Neural cell (in vitro differentiated cells): ENCODE data around the gene KCNK7. TPM values are rescaled to one million over a fixed set of nuclear protein-coding genes. Genes with fewer than 3 reads are reported as not detected.

Experiments
- H2AFZ ChIP-seq: fragments of 200-600, 300-800 bp; sonication (generic), shearing (Covaris generic); 2 replicates; pipeline ENCODE4 v1.6.0; 2014; ENCODE audit warnings: low read depth, mild to moderate bottlenecking, antibody characterized with exemption, low read length, moderate library complexity
- H3F3A ChIP-seq: fragments of 200-600 bp; shearing (Covaris generic); 2 replicates; pipeline ENCODE4 v1.6.1; 2016; ENCODE audit warnings: mild to moderate bottlenecking, moderate library complexity, mixed read lengths, antibody characterized with exemption, low read length; ENCODE audit not compliant: insufficient read depth, poor library complexity, severe bottlenecking
- H3K27ac ChIP-seq: fragments of 200-600, 300-800 bp; sonication (generic), shearing (Covaris generic); 2 replicates; pipeline ENCODE4 v1.5.1; 2014; ENCODE audit warnings: mild to moderate bottlenecking, low read length, moderate library complexity
- H3K27me3 ChIP-seq: fragments of 300-800, 200-600 bp; sonication (generic), shearing (Covaris generic); 2 replicates; pipeline ENCODE4 v1.6.0; 2014; ENCODE audit warnings: mild to moderate bottlenecking, low read depth, low read length, moderate library complexity; ENCODE audit not compliant: insufficient read depth
- H3K36me3 ChIP-seq: fragments of 300-800, 200-600 bp; sonication (generic), shearing (Covaris generic); 2 replicates; pipeline ENCODE4 v1.5.1; 2014; ENCODE audit warnings: mild to moderate bottlenecking, antibody characterized with exemption, low read length, moderate library complexity; ENCODE audit not compliant: insufficient read depth
- H3K4me2 ChIP-seq: fragments of 300-800, 200-600 bp; sonication (generic), shearing (Covaris generic); 2 replicates; pipeline ENCODE4 v1.6.0; 2014; ENCODE audit warnings: mild to moderate bottlenecking, low read length
- H3K4me3 ChIP-seq: fragments of 300-800, 200-600 bp; sonication (generic), shearing (Covaris generic); 2 replicates; pipeline ENCODE4 v1.5.1; 2014; ENCODE audit warnings: mild to moderate bottlenecking, low read length, moderate library complexity
- H3K79me2 ChIP-seq: fragments of 200-600 bp; shearing (Covaris generic); replicated peaks from 2 replicates; pipeline ENCODE4 v1.6.0; 2014; ENCODE audit warnings: mild to moderate bottlenecking, low read length, moderate library complexity; ENCODE audit not compliant: insufficient read depth
- H3K9ac ChIP-seq: fragments of 300-800, 200-600 bp; sonication (generic), shearing (Covaris generic); 2 replicates; pipeline ENCODE4 v1.6.1; 2016; ENCODE audit warnings: mild to moderate bottlenecking, low read length, mixed read lengths
- H3K9me2 ChIP-seq: fragments of 200-600 bp; shearing (Covaris generic); 2 replicates; pipeline ENCODE4 v1.6.1; 2016; ENCODE audit warnings: mild to moderate bottlenecking, low read length, mixed read lengths; ENCODE audit not compliant: insufficient read depth
- H3K9me3 ChIP-seq: fragments of 200-600, 300-800 bp; sonication (generic), shearing (Covaris generic); 2 replicates; pipeline ENCODE4 v1.6.1; 2016; ENCODE audit warnings: mild to moderate bottlenecking, mixed run types, low read length, moderate library complexity, mixed read lengths
- H4K20me1 ChIP-seq: fragments of 200-600 bp; shearing (Covaris generic); 2 replicates; pipeline ENCODE4 v1.6.1; 2016; ENCODE audit warnings: mild to moderate bottlenecking, mixed run types; ENCODE audit not compliant: insufficient read depth
- CTCF ChIP-seq: fragments of 450-650 bp; IDR thresholded peaks from 2 replicates; pipeline ENCODE4 v1.5.1; 2014; ENCODE audit warnings: antibody characterized with exemption, mild to moderate bottlenecking, moderate library complexity; ENCODE audit not compliant: poor library complexity, severe bottlenecking
- EZH2 ChIP-seq: fragments of 200-600, 300-800 bp; shearing (Covaris generic), sonication (generic); IDR thresholded peaks from 2 replicates; pipeline ENCODE4 v1.6.1; 2014; ENCODE audit warnings: antibody characterized with exemption, low read length, borderline replicate concordance, mild to moderate bottlenecking; ENCODE audit not compliant: insufficient read depth, poor library complexity, severe bottlenecking
- MXI1 ChIP-seq: fragments of 450-650 bp; conservative IDR thresholded peaks from 2 replicates; pipeline ENCODE4 v1.6.1; 2014; ENCODE audit warnings: antibody characterized with exemption, mild to moderate bottlenecking; ENCODE audit not compliant: poor library complexity, severe bottlenecking
- POLR2AphosphoS5 ChIP-seq: IDR thresholded peaks from 2 replicates; pipeline ENCODE4 v1.6.1; 2012
- RAD21 ChIP-seq: fragments of 450-650 bp; conservative IDR thresholded peaks from 2 replicates; pipeline ENCODE4 v1.6.1; 2014; ENCODE audit warnings: antibody characterized with exemption, mild to moderate bottlenecking, moderate library complexity
- SMC3 ChIP-seq: fragments of 450-650 bp; conservative IDR thresholded peaks from 2 replicates; pipeline ENCODE4 v1.6.1; 2014; ENCODE audit warnings: antibody characterized with exemption, mild to moderate bottlenecking, moderate library complexity; ENCODE audit not compliant: poor library complexity
- TAF1 ChIP-seq: IDR thresholded peaks from 2 replicates; pipeline ENCODE4 v1.6.1; 2012; ENCODE audit warnings: low read depth
- polyA plus RNA-seq: library from polyadenylated mRNA; depleted of rRNA; stranded (reverse); fragments of >200 nt; gene quantifications from 2 replicates; pipeline ENCODE4 v1.2.3, GENCODE V29; 2014

Gene KCNK7
- polyA plus RNA-seq, 1 donor from 2014 or later: 1.1 TPM

DNA sequence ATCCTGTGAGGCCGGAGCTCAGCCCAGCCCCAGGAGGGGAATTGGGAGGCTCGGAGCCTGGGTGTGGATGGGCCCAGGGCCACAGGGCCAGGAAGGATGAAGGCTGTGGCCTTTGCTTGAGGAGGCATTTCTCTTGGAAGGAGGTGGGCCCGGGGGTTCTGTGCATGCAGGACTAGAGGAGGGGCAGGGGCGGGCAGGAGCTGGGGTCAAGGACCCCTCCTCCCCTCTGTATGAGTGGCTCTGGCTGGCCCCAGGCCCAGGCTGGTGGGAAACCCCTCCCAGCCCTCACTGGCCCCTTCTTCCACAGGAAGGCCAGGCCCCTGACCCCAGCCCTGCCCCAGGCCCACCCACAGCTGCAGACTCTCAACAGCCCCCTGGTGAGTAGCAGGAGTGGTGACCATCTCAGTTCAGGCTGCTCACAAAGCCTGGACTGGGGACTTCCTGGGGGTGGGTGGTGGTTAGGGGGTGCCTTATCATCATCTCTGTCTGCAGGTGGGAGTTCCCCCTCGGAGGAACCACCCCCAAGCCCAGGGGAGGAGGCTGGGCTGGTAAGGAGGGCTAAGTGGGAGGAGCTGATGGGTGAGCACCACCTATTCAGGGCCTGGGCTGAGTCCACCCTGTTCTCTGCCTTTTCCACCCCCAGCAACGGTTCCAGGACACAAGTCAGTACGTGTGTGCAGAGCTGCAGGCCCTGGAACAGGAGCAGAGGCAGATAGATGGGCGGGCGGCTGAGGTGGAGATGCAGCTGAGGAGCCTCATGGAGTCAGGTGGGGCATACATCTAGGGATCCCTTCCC, 6.0 kb downstream of the KCNK7 start:
- TF ChIP-seq MXI1: no peak
- TF ChIP-seq TAF1: no peak
- Histone ChIP-seq H3F3A (no peaks in the 10 kb centered on the region), H3K27me3 (peaks cover 37% of the 10 kb centered on the region), H3K9me2 (no peaks in the 10 kb centered on the region), H3K9me3 (no peaks in the 10 kb centered on the region), H3K79me2 (no peaks in the 10 kb centered on the region), H3K27ac (no peak overlapping the region), H3K4me2 (no peak overlapping the region), H2AFZ (no peak overlapping the region), H3K9ac (no peak overlapping the region), H3K36me3 (no peaks in the 10 kb centered on the region), H3K4me3 (no peak overlapping the region), H4K20me1 (no peaks in the 10 kb centered on the region)

GRCh38 chr11:65588199-65589054, 7.2 kb downstream of the KCNK7 start:
- Histone ChIP-seq H3K4me3 (no peak overlapping the region), H4K20me1 (no peaks in the 10 kb centered on the region), H3K27me3 (peaks cover 43% of the 10 kb centered on the region), H3K79me2 (no peaks in the 10 kb centered on the region), H3K4me2 (no peak overlapping the region), H3F3A (no peaks in the 10 kb centered on the region), H3K27ac (no peak overlapping the region), H2AFZ (no peak overlapping the region), H3K36me3 (no peaks in the 10 kb centered on the region), H3K9me3 (no peaks in the 10 kb centered on the region), H3K9ac (no peak overlapping the region), H3K9me2 (no peaks in the 10 kb centered on the region)
- TF ChIP-seq EZH2: no peak
- TF ChIP-seq POLR2AphosphoS5: no peak
- peak; percentile 44 for TF ChIP-seq CTCF
- no peak for TF ChIP-seq TAF1
- peak; percentile 23 for TF ChIP-seq SMC3

GRCh38 chr11:65586676-65587075, 8.9 kb downstream of the KCNK7 start:
- no peaks in the 10 kb centered on the region for H3F3A ChIP-seq
- no peaks in the 10 kb centered on the region for H3K9me3 ChIP-seq
- no peak overlapping the region for H3K4me2 ChIP-seq
- no peak overlapping the region for H2AFZ ChIP-seq
- no peak overlapping the region for H3K9ac ChIP-seq
- peaks cover 26% of the 10 kb centered on the region for H3K27me3 ChIP-seq
- no peaks in the 10 kb centered on the region for H3K79me2 ChIP-seq
- H3K4me3 ChIP-seq: no peak overlapping the region
- H4K20me1 ChIP-seq: no peaks in the 10 kb centered on the region
- H3K9me2 ChIP-seq: no peaks in the 10 kb centered on the region
- TF ChIP-seq RAD21: no peak
- no peak overlapping the region for H3K27ac ChIP-seq
- H3K36me3 ChIP-seq: no peaks in the 10 kb centered on the region
